Suppressor macrophage (primary cell): ENCODE data around the gene CENPH.
"Not testable (repeated sequence)": the region's sequence is repeated elsewhere in the genome, so short reads cannot be mapped to it uniquely, and the experiment has no call there.

Experiments
- DNase-seq, 4 experiments: peaks; one replicate each; pipeline ENCODE4 v3.0.0-alpha.2; 2020 to 2022

Gene CENPH

GRCh38 chr5:69211200-69211599 lies 21.8 kb downstream of the CENPH start:
- no peak for DNase-seq

GRCh38 chr5:69212022-69212421 lies 22.6 kb downstream of the CENPH start:
- no peak for DNase-seq

GRCh38 chr5:69213513-69214215 lies 24.3 kb downstream of the CENPH start:
- DNase-seq = peak in 1 of 4 experiments; percentile 7

- no peak for DNase-seq
Observed at GRCh38 chr5:69217151-69217511, 27.7 kb downstream of the CENPH start.

- peak; percentile 97 to 98 (median 98) for DNase-seq
Observed at GRCh38 chr5:69217548-69218526, 28.5 kb downstream of the CENPH start.

GRCh38 chr5:69219939-69220338 lies 30.6 kb downstream of the CENPH start:
- DNase-seq = no peak

- DNase-seq = not testable (repeated sequence)
Observed at GRCh38 chr5:69220371-69220770, 31.0 kb downstream of the CENPH start.

GRCh38 chr5:69220833-69221232 lies 31.4 kb downstream of the CENPH start:
- not testable (repeated sequence) for DNase-seq

GRCh38 chr5:69224520-69224919 lies 35.1 kb downstream of the CENPH start:
- no peak for DNase-seq

- no peak for DNase-seq
Observed at GRCh38 chr5:69225860-69226259, 36.5 kb downstream of the CENPH start.

GRCh38 chr5:69230181-69230580 lies 40.8 kb downstream of the CENPH start:
- DNase-seq = no peak

- DNase-seq = no peak
Observed at GRCh38 chr5:69231281-69231680, 41.9 kb downstream of the CENPH start.

GRCh38 chr5:69231851-69232250 lies 42.5 kb downstream of the CENPH start:
- DNase-seq = no peak

GRCh38 chr5:69234457-69235268 lies 45.3 kb downstream of the CENPH start, which contains the start of gene CDK7:
Gene CDK7 (plus strand): TSS chr5:69234886. CDS start chr5:69234976, 90 bp downstream.
- peak; percentile 94 to 97 (median 96) for DNase-seq

GRCh38 chr5:69236733-69237132 lies 47.4 kb downstream of the CENPH start:
- DNase-seq = not testable (repeated sequence)

- DNase-seq = no peak
Observed at GRCh38 chr5:69237877-69238276, 48.5 kb downstream of the CENPH start.

- DNase-seq = no peak
Observed at GRCh38 chr5:69238760-69239251, 49.4 kb downstream of the CENPH start.

- no peak for DNase-seq
Observed at GRCh38 chr5:69242215-69242927, 53.0 kb downstream of the CENPH start.

- no peak for DNase-seq
Observed at GRCh38 chr5:69245031-69245430, 55.6 kb downstream of the CENPH start.

- DNase-seq = no peak
Observed at GRCh38 chr5:69248019-69248418, 58.6 kb downstream of the CENPH start.

- DNase-seq = no peak
Observed at GRCh38 chr5:69250593-69250992, 61.2 kb downstream of the CENPH start.

- DNase-seq = no peak
Observed at GRCh38 chr5:69252437-69252836, 63.1 kb downstream of the CENPH start.
